A549 (cell line): ENCODE data around the gene TLCD3A. TPM values are rescaled to one million over a fixed set of nuclear protein-coding genes. Genes with fewer than 3 reads are reported as not detected.
A peak's percentile ranks its signal among the peaks of the same experiment; 100 is the strongest.

ENCODE experiments used
- ATAC-seq, 2 experiments: fragments of 200-7000 bp in 1 of 2; fragments of >200 bp in 1 of 2; cut with Nextera tagmentation in 1 of 2; cut with Tn5 transposase in 1 of 2; 3 replicates each; pipeline versions ENCODE4 v1.8.0 to v1.9.1; 2018 to 2020; ENCODE audit warnings: mild to moderate bottlenecking in 1 of 2, moderate library complexity in 1 of 2
- CTCF ChIA-PET: fragments of 300-600 bp; sonication (Branson Sonifier 250); formaldehyde crosslinking; extraction: SDS; loops from one replicate; lab custom pipeline; 2021; ENCODE audit warnings: antibody characterized with exemption, inconsistent platforms; lab: Yijun Ruan, JAX
- POLR2A ChIA-PET: fragments of 350-600 bp; formaldehyde crosslinking; extraction: SDS; loops from one replicate; lab custom pipeline; 2021; ENCODE audit warnings: antibody characterized with exemption, inconsistent platforms; lab: Yijun Ruan, JAX
- DNase-seq, 2 experiments: peaks; one replicate each; pipeline versions ENCODE4 v3.0.0 to v3.0.0-alpha.2; 2011 to 2016; ENCODE audit warnings: low read depth in 1 of 2, low spot score in 1 of 2
- FAIRE-seq: peaks from 2 replicates; lab custom pipeline; 2011; peaks lifted over from hg19 to GRCh38; lab: Jason Lieb, UNC
- H3K27ac ChIP-seq, 2 experiments: fragments of >200 bp; sonication (Bioruptor Twin); formaldehyde crosslinking; 3 replicates each; pipeline ENCODE4 v1.5.1; 2016 to 2017
- H3K4me1 ChIP-seq: fragments of >200 bp; sonication (Bioruptor Twin); formaldehyde crosslinking; 3 replicates; pipeline ENCODE4 v1.6.1; 2016
- H3K4me2 ChIP-seq: fragments of >200 bp; sonication (Bioruptor Twin); formaldehyde crosslinking; 3 replicates; pipeline ENCODE4 v1.6.1; 2016
- H3K4me3 ChIP-seq: fragments of >200 bp; sonication (Bioruptor Twin); formaldehyde crosslinking; 3 replicates; pipeline ENCODE4 v1.5.1; 2016
- H3K9me3 ChIP-seq: fragments of >200 bp; sonication (Bioruptor Twin); formaldehyde crosslinking; 3 replicates; pipeline ENCODE4 v1.6.1; 2016
- CBX2 ChIP-seq: fragments of 200-600 bp; sonication (generic); IDR thresholded peaks from 2 replicates; pipeline ENCODE4 v1.6.1; 2016; ENCODE audit warnings: low read depth, mild to moderate bottlenecking, borderline replicate concordance
- CHD2 ChIP-seq: fragments of 150-350 bp; IDR thresholded peaks from 2 replicates; pipeline ENCODE4 v1.6.1; 2014; ENCODE audit warnings: low read length; ENCODE audit not compliant: partially characterized antibody
- CHD4 ChIP-seq: fragments of 200-600 bp; sonication (generic); IDR thresholded peaks from 2 replicates; pipeline ENCODE4 v1.6.1; 2016; ENCODE audit warnings: antibody characterized with exemption, mild to moderate bottlenecking, borderline replicate concordance
- CTCF ChIP-seq: fragments of >200 bp; sonication (Bioruptor Twin); formaldehyde crosslinking; IDR thresholded peaks from 3 replicates; pipeline ENCODE4 v1.5.1; 2016
- E2F6 ChIP-seq: IDR thresholded peaks from 2 replicates; pipeline ENCODE4 v1.6.1; 2012; ENCODE audit warnings: low read depth, borderline replicate concordance
- EHF ChIP-seq: fragments of 250-450 bp; sonication (Bioruptor Pico); IDR thresholded peaks from 2 replicates; pipeline ENCODE4 v1.5.0; 2020; ENCODE audit warnings: mild to moderate bottlenecking
- EHMT2 ChIP-seq: fragments of 200-600 bp; sonication (generic); IDR thresholded peaks from 2 replicates; pipeline ENCODE4 v1.6.1; 2016; ENCODE audit warnings: antibody characterized with exemption, low read depth, mild to moderate bottlenecking, moderate library complexity
- EP300 ChIP-seq, 2 experiments: fragments of >200 bp; sonication (Bioruptor Twin); formaldehyde crosslinking; IDR thresholded peaks; 2 replicates in 1 of 2; 3 replicates in 1 of 2; pipeline ENCODE4 v1.6.1; 2016 to 2017
- FOSL2 ChIP-seq, 2 experiments: fragments of 450-650 bp in 1 of 2; fragments of >200 bp in 1 of 2; sonication (Bioruptor Twin) in 1 of 2; formaldehyde crosslinking; IDR thresholded peaks; 2 replicates each; pipeline versions ENCODE4 v1.5.0 to v1.6.1; 2016 to 2020; ENCODE audit warnings: mild to moderate bottlenecking in 1 of 2, moderate library complexity in 1 of 2
- FOXS1 ChIP-seq: fragments of 250-450 bp; sonication (Bioruptor Pico); IDR thresholded peaks from 2 replicates; pipeline ENCODE4 v1.5.0; 2020; ENCODE audit warnings: mild to moderate bottlenecking, moderate library complexity
- GATA3 ChIP-seq: IDR thresholded peaks from 2 replicates; pipeline ENCODE4 v1.6.1; 2012; ENCODE audit warnings: borderline replicate concordance
- HDAC2 ChIP-seq: fragments of 200-600 bp; sonication (generic); IDR thresholded peaks from 2 replicates; pipeline ENCODE4 v1.6.1; 2016
- HMGXB4 ChIP-seq: fragments of 250-450 bp; sonication (Bioruptor Pico); IDR thresholded peaks from 2 replicates; pipeline ENCODE4 v1.5.0; 2021; ENCODE audit warnings: mild to moderate bottlenecking, moderate library complexity, borderline replicate concordance
- HOXB5 ChIP-seq: fragments of 250-450 bp; sonication (Bioruptor Pico); IDR thresholded peaks from 2 replicates; pipeline ENCODE4 v1.5.0; 2020; ENCODE audit warnings: mild to moderate bottlenecking, moderate library complexity
- JUN ChIP-seq, 2 experiments: fragments of >200 bp; sonication (Bioruptor Twin); formaldehyde crosslinking; IDR thresholded peaks; 2 replicates in 1 of 2; 3 replicates in 1 of 2; pipeline ENCODE4 v1.6.1; 2016 to 2017
- MAFK ChIP-seq: fragments of 450-650 bp; IDR thresholded peaks from 2 replicates; pipeline ENCODE4 v1.6.1; 2014; ENCODE audit not compliant: partially characterized antibody
- MAX ChIP-seq: IDR thresholded peaks from 2 replicates; pipeline ENCODE4 v1.6.1; 2012
- NR3C1 ChIP-seq: fragments of >200 bp; sonication (Bioruptor Twin); formaldehyde crosslinking; IDR thresholded peaks from 3 replicates; pipeline ENCODE4 v1.6.1; 2017
- PHF8 ChIP-seq: fragments of 200-600 bp; sonication (generic); IDR thresholded peaks from 2 replicates; pipeline ENCODE4 v1.6.1; 2016; ENCODE audit warnings: low read depth, mild to moderate bottlenecking, antibody characterized with exemption, moderate library complexity, borderline replicate concordance
- RNF2 ChIP-seq: fragments of 200-600 bp; sonication (generic); IDR thresholded peaks from 2 replicates; pipeline ENCODE4 v1.6.1; 2016; ENCODE audit warnings: low read depth, mild to moderate bottlenecking, antibody characterized with exemption, moderate library complexity, borderline replicate concordance
- TP53 ChIP-seq: fragments of 250-450 bp; sonication (Bioruptor Pico); IDR thresholded peaks from 2 replicates; pipeline ENCODE4 v1.5.0; 2021; ENCODE audit warnings: mild to moderate bottlenecking, moderate library complexity
- USF2 ChIP-seq: fragments of 450-650 bp; IDR thresholded peaks from 2 replicates; pipeline ENCODE4 v1.6.1; 2014; ENCODE audit warnings: antibody characterized with exemption
- WGBS: methylation state at CpG from one replicate; pipeline ENCODE4 v1.1.6; 2017; ENCODE audit errors: missing lambda C conversion rate; 5-methylcytosine and 5-hydroxymethylcytosine counted together
- polyA plus RNA-seq, 4 experiments: library from polyadenylated mRNA; depleted of rRNA in 3 of 4; stranded (reverse); fragments of >200 nt; fragmentation: RNase III in 1 of 4; extraction: RNeasy Plus Mini Kit Qiagen cat#74134 plus additional on column Dnase treatment in 1 of 4; gene quantifications; 2 replicates in 3 of 4; 3 replicates in 1 of 4; pipeline ENCODE4 v1.2.3, GENCODE V29; 2011 to 2017

The TLCD3A gene
- polyA plus RNA-seq, 2 of the 4 experiments (the other 2 are of a cell fraction): 29.5 to 31.5 TPM

- FAIRE-seq: no peak
- ChIA-PET POLR2A (no interaction called here), CTCF (interaction anchor here (1.0 to 3.0 kb wide), 5 partner anchors 11 to 319 kb away, joined by 4 to 15 read pairs (median 8); partner anchors contain the start of genes GEMIN4 and TIMM22)
- H3K4me2 ChIP-seq: peak overlapping the region; percentile 96
- peak overlapping the region; percentile 89 to 96 for H3K27ac ChIP-seq
- TF ChIP-seq EHMT2 (no peak), HDAC2 (0 out of 2 replicates have a peak, but pooled peaks have one; percentile 32)
- peak overlapping the region; percentile 80 for H3K4me3 ChIP-seq
- peak; percentile 58 to 64 for ATAC-seq
- peaks cover 14% of the 10 kb centered on the region for H3K4me1 ChIP-seq
- H3K9me3 ChIP-seq: no peaks in the 10 kb centered on the region
- DNase-seq: no peak
- WGBS: 7% methylated on average over 22 of the region's 26 CpGs
Observed at GRCh38 chr17:731644-732066, 741 bp upstream of the TLCD3A start.

- no peaks in the 10 kb centered on the region for H3K9me3 ChIP-seq
- peak overlapping the region; percentile 89 to 96 for H3K27ac ChIP-seq
- peak overlapping the region; percentile 80 for H3K4me3 ChIP-seq
- CTCF ChIA-PET: interaction anchor here (0.7 to 1.4 kb wide), 3 partner anchors 11 to 37 kb away, joined by 3 to 4 read pairs (median 3); no protein-coding TSS in a partner anchor
- H3K4me2 ChIP-seq: peak overlapping the region; percentile 96
- 12% methylated on average over 34 of the region's 57 CpGs for WGBS
- ATAC-seq (peak; percentile 67 to 75), FAIRE-seq (no peak)
- TF ChIP-seq MAFK (peak; percentile 72), JUN (IDR thresholded peaks at IDR 0.05) (no peak), PHF8 (0 out of 2 replicates have a peak, but pooled peaks have one; percentile 4), USF2 (0 out of 2 replicates have a peak, but pooled peaks have one; percentile 9), FOXS1 (no peak), MAX (peak; percentile 39; the same call in 1 of the 2 replicates), E2F6 (peak; percentile 33; the same call in 1 of the 2 replicates)
- TF ChIP-seq, all 56 proteins: peak for 5
- POLR2A ChIA-PET: interaction anchor here (0.6 kb wide), 1 partner anchor 19 kb away, joined by 4 read pairs; the partner anchor contains the start of gene GEMIN4
- peak in 1 of 2 experiments; percentile 51 for DNase-seq
- peaks cover 14% of the 10 kb centered on the region for H3K4me1 ChIP-seq
Observed at GRCh38 chr17:732902-733720, 715 bp downstream of the TLCD3A start.

- Histone ChIP-seq H3K9me3 (no peaks in the 10 kb centered on the region), H3K27ac (peak overlapping the region in 1 of 2 experiments; percentile 96; a peak in 3 of 6 replicates), H3K4me2 (peak overlapping the region; percentile 96), H3K4me3 (peak overlapping the region; percentile 80), H3K4me1 (peaks cover 14% of the 10 kb centered on the region)
- TF ChIP-seq EP300 (IDR thresholded peaks at IDR 0.05) (no peak), EHF (no peak), CHD2 (no peak), MAX (no peak), NR3C1 (no peak), HOXB5 (CRISPR knock-in tag) (no peak), HMGXB4 (CRISPR knock-in tag) (no peak), MAFK (no peak), CBX2 (no peak), GATA3 (no peak), FOSL2 (IDR thresholded peaks at IDR 0.05) (no peak), FOSL2 (CRISPR knock-in tag; IDR thresholded peaks at IDR 0.05) (no peak), RNF2 (no peak), CTCF (no peak), CHD4 (no peak), TP53 (CRISPR knock-in tag) (no peak), PHF8 (no peak)
- 75% methylated on average over 10 of the region's 10 CpGs for WGBS
- FAIRE-seq (no peak), DNase-seq (no peak), ATAC-seq (peak in 1 of 2 experiments; percentile 2; a peak in 2 of 6 replicates)
- POLR2A ChIA-PET: interaction anchor here (0.6 kb wide), 1 partner anchor 18 kb away, joined by 4 read pairs; the partner anchor contains the start of gene GEMIN4
- CTCF ChIA-PET: interaction anchor here (1.0 to 1.7 kb wide), 3 partner anchors 12 to 14 kb away, joined by 3 to 4 read pairs (median 4); no protein-coding TSS in a partner anchor
Observed at GRCh38 chr17:733743-734142, 1.3 kb downstream of the TLCD3A start.
